22Rv1 (cell line): ENCODE results near the gene RAF1.

Experiments used
- ZFX ChIP-seq: fragments of 450-650 bp; IDR thresholded peaks from 2 replicates; pipeline ENCODE4 v1.6.1; 2017; ENCODE audit warnings: antibody characterized with exemption, borderline replicate concordance
- TF ChIP-seq, protein P1 (sequence below): fragments of 450-650 bp; IDR thresholded peaks from 2 replicates; pipeline ENCODE4 v1.5.1; 2017; ENCODE audit warnings: mild to moderate bottlenecking

DNA sequence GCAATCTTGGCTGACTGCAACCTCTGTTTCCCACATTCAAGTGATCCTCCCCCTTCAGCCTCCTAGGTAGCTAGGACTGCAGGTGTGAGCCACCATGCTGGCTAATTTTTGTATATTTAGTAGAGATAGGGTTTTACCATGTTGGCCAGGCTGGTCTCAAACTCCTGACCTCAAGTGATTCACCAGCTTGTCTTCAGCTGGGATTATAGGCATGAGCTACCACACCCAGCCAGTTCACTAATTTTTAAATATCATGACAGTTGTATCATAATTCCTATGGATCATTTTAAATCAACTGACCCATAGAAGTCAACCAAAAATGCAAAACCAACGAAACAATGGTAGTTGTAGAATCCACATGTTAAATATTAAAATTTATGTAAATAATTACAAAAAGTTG, 35.1 kb downstream of the RAF1 start:
- TF ChIP-seq, protein P1, sequence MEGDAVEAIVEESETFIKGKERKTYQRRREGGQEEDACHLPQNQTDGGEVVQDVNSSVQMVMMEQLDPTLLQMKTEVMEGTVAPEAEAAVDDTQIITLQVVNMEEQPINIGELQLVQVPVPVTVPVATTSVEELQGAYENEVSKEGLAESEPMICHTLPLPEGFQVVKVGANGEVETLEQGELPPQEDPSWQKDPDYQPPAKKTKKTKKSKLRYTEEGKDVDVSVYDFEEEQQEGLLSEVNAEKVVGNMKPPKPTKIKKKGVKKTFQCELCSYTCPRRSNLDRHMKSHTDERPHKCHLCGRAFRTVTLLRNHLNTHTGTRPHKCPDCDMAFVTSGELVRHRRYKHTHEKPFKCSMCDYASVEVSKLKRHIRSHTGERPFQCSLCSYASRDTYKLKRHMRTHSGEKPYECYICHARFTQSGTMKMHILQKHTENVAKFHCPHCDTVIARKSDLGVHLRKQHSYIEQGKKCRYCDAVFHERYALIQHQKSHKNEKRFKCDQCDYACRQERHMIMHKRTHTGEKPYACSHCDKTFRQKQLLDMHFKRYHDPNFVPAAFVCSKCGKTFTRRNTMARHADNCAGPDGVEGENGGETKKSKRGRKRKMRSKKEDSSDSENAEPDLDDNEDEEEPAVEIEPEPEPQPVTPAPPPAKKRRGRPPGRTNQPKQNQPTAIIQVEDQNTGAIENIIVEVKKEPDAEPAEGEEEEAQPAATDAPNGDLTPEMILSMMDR, result no peak
- no peak for TF ChIP-seq ZFX
